ENCODE results near the gene OLIG2. TPM values are rescaled to one million over a fixed set of nuclear protein-coding genes. Genes with fewer than 3 reads are reported as not detected.

Gene OLIG2
- 0.37 and 0.56 TPM in 2 replicates for total RNA-seq
- long read RNA-seq = 0 reads

DNA sequence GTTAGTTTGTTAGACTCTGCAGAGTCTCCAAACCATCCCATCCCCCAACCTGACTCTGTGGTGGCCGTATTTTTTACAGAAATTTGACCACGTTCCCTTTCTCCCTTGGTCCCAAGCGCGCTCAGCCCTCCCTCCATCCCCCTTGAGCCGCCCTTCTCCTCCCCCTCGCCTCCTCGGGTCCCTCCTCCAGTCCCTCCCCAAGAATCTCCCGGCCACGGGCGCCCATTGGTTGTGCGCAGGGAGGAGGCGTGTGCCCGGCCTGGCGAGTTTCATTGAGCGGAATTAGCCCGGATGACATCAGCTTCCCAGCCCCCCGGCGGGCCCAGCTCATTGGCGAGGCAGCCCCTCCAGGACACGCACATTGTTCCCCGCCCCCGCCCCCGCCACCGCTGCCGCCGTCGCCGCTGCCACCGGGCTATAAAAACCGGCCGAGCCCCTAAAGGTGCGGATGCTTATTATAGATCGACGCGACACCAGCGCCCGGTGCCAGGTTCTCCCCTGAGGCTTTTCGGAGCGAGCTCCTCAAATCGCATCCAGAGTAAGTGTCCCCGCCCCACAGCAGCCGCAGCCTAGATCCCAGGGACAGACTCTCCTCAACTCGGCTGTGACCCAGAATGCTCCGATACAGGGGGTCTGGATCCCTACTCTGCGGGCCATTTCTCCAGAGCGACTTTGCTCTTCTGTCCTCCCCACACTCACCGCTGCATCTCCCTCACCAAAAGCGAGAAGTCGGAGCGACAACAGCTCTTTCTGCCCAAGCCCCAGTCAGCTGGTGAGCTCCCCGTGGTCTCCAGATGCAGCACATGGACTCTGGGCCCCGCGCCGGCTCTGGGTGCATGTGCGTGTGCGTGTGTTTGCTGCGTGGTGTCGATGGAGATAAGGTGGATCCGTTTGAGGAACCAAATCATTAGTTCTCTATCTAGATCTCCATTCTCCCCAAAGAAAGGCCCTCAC, at the start of gene OLIG2:
TSS of gene OLIG2 (plus strand) at position 447 of the 954 bp plus-strand sequence. CDS start 928 bp downstream, outside the sequence.
- TF ChIP-seq, protein P1, sequence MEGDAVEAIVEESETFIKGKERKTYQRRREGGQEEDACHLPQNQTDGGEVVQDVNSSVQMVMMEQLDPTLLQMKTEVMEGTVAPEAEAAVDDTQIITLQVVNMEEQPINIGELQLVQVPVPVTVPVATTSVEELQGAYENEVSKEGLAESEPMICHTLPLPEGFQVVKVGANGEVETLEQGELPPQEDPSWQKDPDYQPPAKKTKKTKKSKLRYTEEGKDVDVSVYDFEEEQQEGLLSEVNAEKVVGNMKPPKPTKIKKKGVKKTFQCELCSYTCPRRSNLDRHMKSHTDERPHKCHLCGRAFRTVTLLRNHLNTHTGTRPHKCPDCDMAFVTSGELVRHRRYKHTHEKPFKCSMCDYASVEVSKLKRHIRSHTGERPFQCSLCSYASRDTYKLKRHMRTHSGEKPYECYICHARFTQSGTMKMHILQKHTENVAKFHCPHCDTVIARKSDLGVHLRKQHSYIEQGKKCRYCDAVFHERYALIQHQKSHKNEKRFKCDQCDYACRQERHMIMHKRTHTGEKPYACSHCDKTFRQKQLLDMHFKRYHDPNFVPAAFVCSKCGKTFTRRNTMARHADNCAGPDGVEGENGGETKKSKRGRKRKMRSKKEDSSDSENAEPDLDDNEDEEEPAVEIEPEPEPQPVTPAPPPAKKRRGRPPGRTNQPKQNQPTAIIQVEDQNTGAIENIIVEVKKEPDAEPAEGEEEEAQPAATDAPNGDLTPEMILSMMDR (IDR thresholded peaks at IDR 0.05) = no peak
- Mint-ChIP-seq H3K27me3 (ENCODE audit: unreplicated experiment) (peaks cover 72% of the 10 kb centered on the region), H3K9me3 (ENCODE audit: unreplicated experiment) (no peaks in the 10 kb centered on the region), H3K4me1 (ENCODE audit: unreplicated experiment) (peaks cover 13% of the 10 kb centered on the region), H3K36me3 (ENCODE audit: unreplicated experiment) (peaks cover 2% of the 10 kb centered on the region), H3K27ac (ENCODE audit: unreplicated experiment) (peak within 1 kb of the TSS; percentile 42), H3K4me3 (ENCODE audit: unreplicated experiment) (peak within 1 kb of the TSS; percentile 78)
- peak; percentile 89 for DNase-seq (ENCODE audit: extremely low spot score, unreplicated experiment)

GRCh38 chr21:32976791-32977190, 48.9 kb upstream of the OLIG2 start:
- Mint-ChIP-seq H3K27me3 (ENCODE audit: unreplicated experiment) (peaks cover 31% of the 10 kb centered on the region), H3K27ac (ENCODE audit: unreplicated experiment) (no peak overlapping the region), H3K36me3 (ENCODE audit: unreplicated experiment) (no peaks in the 10 kb centered on the region), H3K4me1 (ENCODE audit: unreplicated experiment) (no peaks in the 10 kb centered on the region), H3K9me3 (ENCODE audit: unreplicated experiment) (no peaks in the 10 kb centered on the region), H3K4me3 (ENCODE audit: unreplicated experiment) (no peak overlapping the region)
- TF ChIP-seq, protein P1 (IDR thresholded peaks at IDR 0.05) = no peak
- peak; percentile 59 for DNase-seq (ENCODE audit: extremely low spot score, unreplicated experiment)

- no peaks in the 10 kb centered on the region for H3K4me1 Mint-ChIP-seq (ENCODE audit: unreplicated experiment)
- no peaks in the 10 kb centered on the region for H3K36me3 Mint-ChIP-seq (ENCODE audit: unreplicated experiment)
- DNase-seq (ENCODE audit: extremely low spot score, unreplicated experiment) = no peak
- no peaks in the 10 kb centered on the region for H3K9me3 Mint-ChIP-seq (ENCODE audit: unreplicated experiment)
- TF ChIP-seq, protein P1 (IDR thresholded peaks at IDR 0.05) = no peak
- H3K4me3 Mint-ChIP-seq (ENCODE audit: unreplicated experiment) = no peak overlapping the region
- peaks cover 31% of the 10 kb centered on the region for H3K27me3 Mint-ChIP-seq (ENCODE audit: unreplicated experiment)
- H3K27ac Mint-ChIP-seq (ENCODE audit: unreplicated experiment) = no peak overlapping the region
Observed at GRCh38 chr21:32977216-32977615, 48.5 kb upstream of the OLIG2 start.

DNA sequence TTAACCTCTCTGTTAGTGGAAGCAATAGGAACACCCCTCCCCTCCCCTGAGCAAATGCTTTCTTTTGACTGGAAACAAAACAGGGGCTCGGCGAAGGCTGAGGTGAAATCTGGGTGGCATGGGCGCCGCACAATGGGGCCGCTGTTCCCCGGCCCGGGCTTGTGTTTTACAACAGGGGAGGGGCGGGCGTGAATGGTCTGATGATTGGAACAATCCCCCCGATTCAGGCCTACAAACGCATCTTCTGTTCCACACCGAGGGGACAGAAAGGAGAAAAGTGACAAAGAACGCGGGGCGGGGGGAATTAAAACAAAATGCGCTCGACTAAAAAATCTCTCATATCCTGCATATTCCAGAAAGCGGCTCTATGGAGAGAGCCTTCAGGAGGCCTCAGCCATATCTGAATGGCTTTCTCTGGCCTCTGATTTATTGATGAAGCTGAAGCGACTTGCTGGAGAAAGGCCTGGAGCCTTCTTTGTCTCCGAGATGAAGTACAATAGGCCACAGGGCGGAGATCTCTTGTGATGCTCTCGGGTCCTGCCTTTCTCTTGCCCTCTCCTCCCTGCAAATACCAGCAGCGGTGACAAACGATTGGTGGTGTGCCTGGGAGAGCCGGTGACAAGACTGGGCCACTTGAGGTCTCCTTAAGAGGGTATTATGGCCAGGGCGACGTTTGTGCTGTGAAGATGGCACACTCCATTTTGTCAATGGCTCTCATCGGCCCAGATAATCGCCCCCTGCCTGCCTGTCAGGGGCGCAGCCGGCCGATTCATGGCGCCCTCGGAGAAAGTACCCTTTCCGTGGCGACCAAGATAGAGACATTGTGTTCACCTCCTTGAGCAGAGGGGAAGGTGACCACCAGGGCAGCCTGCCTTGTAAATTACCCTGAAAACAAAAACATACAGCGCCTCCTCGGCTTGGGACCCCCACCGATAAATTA, 47.1 kb upstream of the OLIG2 start:
- no peaks in the 10 kb centered on the region for H3K36me3 Mint-ChIP-seq (ENCODE audit: unreplicated experiment)
- H3K27me3 Mint-ChIP-seq (ENCODE audit: unreplicated experiment) = peaks cover 20% of the 10 kb centered on the region

More for the DNA sequence above, 47.1 kb upstream of the OLIG2 start:
- Mint-ChIP-seq H3K4me1 (ENCODE audit: unreplicated experiment) (no peaks in the 10 kb centered on the region), H3K27ac (ENCODE audit: unreplicated experiment) (no peak overlapping the region), H3K9me3 (ENCODE audit: unreplicated experiment) (no peaks in the 10 kb centered on the region), H3K4me3 (ENCODE audit: unreplicated experiment) (no peak overlapping the region)
- TF ChIP-seq, protein P1 (IDR thresholded peaks at IDR 0.05) = no peak
- DNase-seq (ENCODE audit: extremely low spot score, unreplicated experiment) = no peak
